ENCODE results near the gene MAMDC4. TPM values are rescaled to one million over a fixed set of nuclear protein-coding genes. Genes with fewer than 3 reads are reported as not detected.

The MAMDC4 gene
- total RNA-seq, 1 experiment from 2014 or later, result 17.3 TPM

DNA sequence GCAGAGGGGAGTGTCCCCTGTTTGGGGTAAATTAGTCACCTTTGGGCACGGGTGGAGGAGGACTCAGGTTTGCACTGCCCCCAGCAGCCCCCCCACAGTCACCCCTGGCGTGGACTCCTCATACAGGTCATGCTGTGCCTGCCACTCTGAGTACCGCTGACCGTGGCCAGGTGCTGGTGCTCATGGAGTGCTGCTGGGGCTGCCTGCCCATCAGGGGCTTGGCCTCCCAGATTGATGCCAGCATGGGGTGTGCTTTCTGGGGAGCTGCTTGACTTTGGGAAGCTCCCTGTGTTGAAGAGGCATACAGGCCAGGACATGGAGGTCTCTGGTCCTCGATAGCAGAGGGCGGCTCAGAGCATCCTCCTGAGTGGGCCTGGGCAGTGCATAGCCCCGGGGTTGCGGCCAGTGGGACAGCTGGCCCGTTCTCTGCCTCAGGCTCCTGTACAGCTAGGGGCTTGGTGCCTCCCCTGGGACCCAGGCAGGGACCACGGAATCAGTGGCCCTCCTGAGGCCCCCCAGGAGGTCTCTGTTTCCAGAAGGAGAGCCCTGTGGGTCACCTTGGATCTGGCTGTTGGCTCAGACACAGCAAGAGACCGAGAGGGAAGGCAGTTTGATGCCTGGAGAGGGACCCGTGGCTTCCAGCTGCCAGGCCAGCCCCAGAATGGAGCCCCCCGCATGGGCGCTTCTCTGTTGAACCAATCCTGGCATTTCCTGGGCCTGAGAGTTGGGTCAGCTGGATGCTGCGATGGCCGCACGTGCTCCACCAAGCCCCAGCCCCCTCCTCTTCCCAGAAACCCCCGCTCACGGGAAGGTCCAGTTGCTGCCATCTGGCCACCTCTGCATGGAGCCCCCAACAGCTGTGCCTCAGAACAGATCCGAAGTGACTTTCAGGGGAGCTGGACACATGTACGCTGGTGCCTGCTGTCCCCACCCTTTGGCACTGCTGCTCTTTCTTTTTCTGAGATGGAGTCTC lies 15.9 kb upstream of the MAMDC4 start:
- no peaks in the 10 kb centered on the region for H3K27me3 ChIP-seq (ENCODE audit: insufficient read depth, low read length)
- no peak overlapping the region for H3K9ac ChIP-seq (ENCODE audit: low read length)
- no TSS peak for BruUV-seq (replicated peaks)
- no peaks in the 10 kb centered on the region for H3K9me2 ChIP-seq (ENCODE audit: insufficient read depth)
- H3K4me1 ChIP-seq (ENCODE audit: control insufficient read depth in 1 of 2, insufficient read depth in 2 of 2, low read length in 2 of 2), result peaks cover 11 to 16% of the 10 kb centered on the region in 2 experiments
- no peaks in the 10 kb centered on the region for H3K9me3 ChIP-seq (ENCODE audit: control insufficient read depth in 1 of 2, insufficient read depth in 1 of 2, low read depth in 1 of 2, low read length in 2 of 2)
- POLR2A ChIA-PET, result interaction anchor here (0.5 kb wide), 1 partner anchor 112 kb away, joined by 3 read pairs; no protein-coding TSS in a partner anchor
- TF ChIP-seq CBX3 (IDR thresholded peaks at IDR 0.05; ENCODE audit: low read depth), result no peak
- no peak for TF ChIP-seq EGR1 (IDR thresholded peaks at IDR 0.05; ENCODE audit: low read depth)
- no peak for TF ChIP-seq TCF7L2 (IDR thresholded peaks at IDR 0.05; ENCODE audit: borderline replicate concordance, extremely low read depth, insufficient read depth, insufficient read length)
- no peak for TF ChIP-seq RAD21 (IDR thresholded peaks at IDR 0.05; ENCODE audit: low read depth)
- no peak for TF ChIP-seq POLR2A (IDR thresholded peaks at IDR 0.05; ENCODE audit: borderline replicate concordance, extremely low read depth, insufficient read depth, insufficient read length)
- no peak for TF ChIP-seq SRF (IDR thresholded peaks at IDR 0.05; ENCODE audit: low read depth)
- TF ChIP-seq, protein P1, sequence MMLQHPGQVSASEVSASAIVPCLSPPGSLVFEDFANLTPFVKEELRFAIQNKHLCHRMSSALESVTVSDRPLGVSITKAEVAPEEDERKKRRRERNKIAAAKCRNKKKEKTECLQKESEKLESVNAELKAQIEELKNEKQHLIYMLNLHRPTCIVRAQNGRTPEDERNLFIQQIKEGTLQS (IDR thresholded peaks at IDR 0.05), result no peak
- TF ChIP-seq ELF1 (IDR thresholded peaks at IDR 0.05; ENCODE audit: borderline replicate concordance, low read depth), result no peak
- TF ChIP-seq, protein P2, sequence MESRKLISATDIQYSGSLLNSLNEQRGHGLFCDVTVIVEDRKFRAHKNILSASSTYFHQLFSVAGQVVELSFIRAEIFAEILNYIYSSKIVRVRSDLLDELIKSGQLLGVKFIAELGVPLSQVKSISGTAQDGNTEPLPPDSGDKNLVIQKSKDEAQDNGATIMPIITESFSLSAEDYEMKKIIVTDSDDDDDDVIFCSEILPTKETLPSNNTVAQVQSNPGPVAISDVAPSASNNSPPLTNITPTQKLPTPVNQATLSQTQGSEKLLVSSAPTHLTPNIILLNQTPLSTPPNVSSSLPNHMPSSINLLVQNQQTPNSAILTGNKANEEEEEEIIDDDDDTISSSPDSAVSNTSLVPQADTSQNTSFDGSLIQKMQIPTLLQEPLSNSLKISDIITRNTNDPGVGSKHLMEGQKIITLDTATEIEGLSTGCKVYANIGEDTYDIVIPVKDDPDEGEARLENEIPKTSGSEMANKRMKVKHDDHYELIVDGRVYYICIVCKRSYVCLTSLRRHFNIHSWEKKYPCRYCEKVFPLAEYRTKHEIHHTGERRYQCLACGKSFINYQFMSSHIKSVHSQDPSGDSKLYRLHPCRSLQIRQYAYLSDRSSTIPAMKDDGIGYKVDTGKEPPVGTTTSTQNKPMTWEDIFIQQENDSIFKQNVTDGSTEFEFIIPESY (IDR thresholded peaks at IDR 0.05; ENCODE audit: extremely low read depth, insufficient replicate concordance, low read length), result no peak
- TF ChIP-seq ZNF274 (IDR thresholded peaks at IDR 0.05; ENCODE audit: low read depth, low read length), result no peak
- TF ChIP-seq EZH2phosphoT487 (IDR thresholded peaks at IDR 0.05; ENCODE audit: borderline replicate concordance), result no peak
- TF ChIP-seq EZH2 (IDR thresholded peaks at IDR 0.05), result no peak
- no peak for TF ChIP-seq JUND (IDR thresholded peaks at IDR 0.05)
- TF ChIP-seq POLR2AphosphoS5 (IDR thresholded peaks at IDR 0.05; ENCODE audit: low read depth, low read length), result no peak
- TF ChIP-seq YY1 (IDR thresholded peaks at IDR 0.05; ENCODE audit: extremely low read depth, insufficient replicate concordance, low read depth, low read length), result no peak
- TF ChIP-seq, protein P3, sequence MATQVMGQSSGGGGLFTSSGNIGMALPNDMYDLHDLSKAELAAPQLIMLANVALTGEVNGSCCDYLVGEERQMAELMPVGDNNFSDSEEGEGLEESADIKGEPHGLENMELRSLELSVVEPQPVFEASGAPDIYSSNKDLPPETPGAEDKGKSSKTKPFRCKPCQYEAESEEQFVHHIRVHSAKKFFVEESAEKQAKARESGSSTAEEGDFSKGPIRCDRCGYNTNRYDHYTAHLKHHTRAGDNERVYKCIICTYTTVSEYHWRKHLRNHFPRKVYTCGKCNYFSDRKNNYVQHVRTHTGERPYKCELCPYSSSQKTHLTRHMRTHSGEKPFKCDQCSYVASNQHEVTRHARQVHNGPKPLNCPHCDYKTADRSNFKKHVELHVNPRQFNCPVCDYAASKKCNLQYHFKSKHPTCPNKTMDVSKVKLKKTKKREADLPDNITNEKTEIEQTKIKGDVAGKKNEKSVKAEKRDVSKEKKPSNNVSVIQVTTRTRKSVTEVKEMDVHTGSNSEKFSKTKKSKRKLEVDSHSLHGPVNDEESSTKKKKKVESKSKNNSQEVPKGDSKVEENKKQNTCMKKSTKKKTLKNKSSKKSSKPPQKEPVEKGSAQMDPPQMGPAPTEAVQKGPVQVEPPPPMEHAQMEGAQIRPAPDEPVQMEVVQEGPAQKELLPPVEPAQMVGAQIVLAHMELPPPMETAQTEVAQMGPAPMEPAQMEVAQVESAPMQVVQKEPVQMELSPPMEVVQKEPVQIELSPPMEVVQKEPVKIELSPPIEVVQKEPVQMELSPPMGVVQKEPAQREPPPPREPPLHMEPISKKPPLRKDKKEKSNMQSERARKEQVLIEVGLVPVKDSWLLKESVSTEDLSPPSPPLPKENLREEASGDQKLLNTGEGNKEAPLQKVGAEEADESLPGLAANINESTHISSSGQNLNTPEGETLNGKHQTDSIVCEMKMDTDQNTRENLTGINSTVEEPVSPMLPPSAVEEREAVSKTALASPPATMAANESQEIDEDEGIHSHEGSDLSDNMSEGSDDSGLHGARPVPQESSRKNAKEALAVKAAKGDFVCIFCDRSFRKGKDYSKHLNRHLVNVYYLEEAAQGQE (IDR thresholded peaks at IDR 0.05; ENCODE audit: low read depth), result no peak
- no peak for TF ChIP-seq SIN3A (IDR thresholded peaks at IDR 0.05; ENCODE audit: low read depth)
- TF ChIP-seq, protein P4, sequence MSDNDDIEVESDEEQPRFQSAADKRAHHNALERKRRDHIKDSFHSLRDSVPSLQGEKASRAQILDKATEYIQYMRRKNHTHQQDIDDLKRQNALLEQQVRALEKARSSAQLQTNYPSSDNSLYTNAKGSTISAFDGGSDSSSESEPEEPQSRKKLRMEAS (IDR thresholded peaks at IDR 0.05), result no peak
- no peak overlapping the region for H3K4me3 ChIP-seq (replicated peaks in 1 of 2; ENCODE audit: low read depth in 1 of 2, low read length in 2 of 2)
- no peak overlapping the region for H2AFZ ChIP-seq (ENCODE audit: low read depth, low read length, poor library complexity, severe bottlenecking)
- intact Hi-C loops (cut with micrococcal nuclease), result no loop called here
- H3K4me2 ChIP-seq (ENCODE audit: low read length), result no peak overlapping the region
- DNase-seq (ENCODE audit: low read depth, low spot score) (no peak), ATAC-seq (no peak)
- H4K20me1 ChIP-seq (ENCODE audit: insufficient read depth), result no peaks in the 10 kb centered on the region
- RAD21 ChIA-PET (ENCODE audit: low non-redundant PET in 1 of 2, low total read pairs in 2 of 2, uncharacterized antibody in 2 of 2, unreplicated experiment in 2 of 2), result no interaction called here
- H3K27ac ChIP-seq (ENCODE audit: low read depth, low read length), result no peak overlapping the region
- CTCF ChIA-PET, result no interaction called here
- no peaks in the 10 kb centered on the region for H3K79me2 ChIP-seq (ENCODE audit: insufficient read depth, low read length)
- H3K36me3 ChIP-seq (ENCODE audit: control insufficient read depth in 1 of 2, insufficient read depth in 2 of 2, low read length in 2 of 2), result 0 out of 4 replicates have a peak, but pooled peaks cover 3% of the 10 kb centered on the region in 2 experiments
